AG09309 (cell line): ENCODE measurements around the gene KHNYN.

Source experiments
- DNase-seq: peaks from one replicate; pipeline ENCODE4 v3.0.0-alpha.2; 2010; ENCODE audit warnings: low read depth
- H3K4me3 ChIP-seq: 2 replicates; pipeline ENCODE4 v1.5.1; 2011; ENCODE audit warnings: mild to moderate bottlenecking, low read depth, low read length, moderate library complexity; ENCODE audit not compliant: control insufficient read depth
- CTCF ChIP-seq: IDR thresholded peaks from 2 replicates; pipeline ENCODE4 v1.5.1; 2011; ENCODE audit warnings: mild to moderate bottlenecking, low read depth, low read length, inconsistent platforms; ENCODE audit not compliant: insufficient read depth, control insufficient read depth; ENCODE audit errors: missing control alignments

Gene KHNYN

GRCh38 chr14:24435192-24435810 lies 5.5 kb downstream of the KHNYN start:
- no peak for DNase-seq
- TF ChIP-seq CTCF, result no peak
- H3K4me3 ChIP-seq, result no peak overlapping the region

GRCh38 chr14:24435998-24436354 lies 6.2 kb downstream of the KHNYN start:
- no peak for TF ChIP-seq CTCF
- no peak for DNase-seq
- no peak overlapping the region for H3K4me3 ChIP-seq

GRCh38 chr14:24436355-24437019 lies 6.7 kb downstream of the KHNYN start:
- peak; percentile 77 for TF ChIP-seq CTCF
- H3K4me3 ChIP-seq, result no peak overlapping the region
- DNase-seq, result peak; percentile 67

- H3K4me3 ChIP-seq, result no peak overlapping the region
- TF ChIP-seq CTCF, result no peak
- DNase-seq, result no peak
Measured at GRCh38 chr14:24437020-24437735, 7.4 kb downstream of the KHNYN start.

- TF ChIP-seq CTCF, result no peak
- no peak overlapping the region for H3K4me3 ChIP-seq
- DNase-seq, result no peak
Measured at GRCh38 chr14:24437736-24438067, 7.9 kb downstream of the KHNYN start.

- DNase-seq, result no peak
- TF ChIP-seq CTCF, result no peak
- no peak overlapping the region for H3K4me3 ChIP-seq
Measured at GRCh38 chr14:24438223-24439097, 8.7 kb downstream of the KHNYN start.
